ENCODE results near the gene M1AP. TPM values are rescaled to one million over a fixed set of nuclear protein-coding genes. Genes with fewer than 3 reads are reported as not detected.
A peak's percentile ranks its signal among the peaks of the same experiment; 100 is the strongest.

Gene M1AP
- polyA plus RNA-seq, 1 of the 3 experiments (the other 2 are of a cell fraction) = 0.02 TPM

DNA sequence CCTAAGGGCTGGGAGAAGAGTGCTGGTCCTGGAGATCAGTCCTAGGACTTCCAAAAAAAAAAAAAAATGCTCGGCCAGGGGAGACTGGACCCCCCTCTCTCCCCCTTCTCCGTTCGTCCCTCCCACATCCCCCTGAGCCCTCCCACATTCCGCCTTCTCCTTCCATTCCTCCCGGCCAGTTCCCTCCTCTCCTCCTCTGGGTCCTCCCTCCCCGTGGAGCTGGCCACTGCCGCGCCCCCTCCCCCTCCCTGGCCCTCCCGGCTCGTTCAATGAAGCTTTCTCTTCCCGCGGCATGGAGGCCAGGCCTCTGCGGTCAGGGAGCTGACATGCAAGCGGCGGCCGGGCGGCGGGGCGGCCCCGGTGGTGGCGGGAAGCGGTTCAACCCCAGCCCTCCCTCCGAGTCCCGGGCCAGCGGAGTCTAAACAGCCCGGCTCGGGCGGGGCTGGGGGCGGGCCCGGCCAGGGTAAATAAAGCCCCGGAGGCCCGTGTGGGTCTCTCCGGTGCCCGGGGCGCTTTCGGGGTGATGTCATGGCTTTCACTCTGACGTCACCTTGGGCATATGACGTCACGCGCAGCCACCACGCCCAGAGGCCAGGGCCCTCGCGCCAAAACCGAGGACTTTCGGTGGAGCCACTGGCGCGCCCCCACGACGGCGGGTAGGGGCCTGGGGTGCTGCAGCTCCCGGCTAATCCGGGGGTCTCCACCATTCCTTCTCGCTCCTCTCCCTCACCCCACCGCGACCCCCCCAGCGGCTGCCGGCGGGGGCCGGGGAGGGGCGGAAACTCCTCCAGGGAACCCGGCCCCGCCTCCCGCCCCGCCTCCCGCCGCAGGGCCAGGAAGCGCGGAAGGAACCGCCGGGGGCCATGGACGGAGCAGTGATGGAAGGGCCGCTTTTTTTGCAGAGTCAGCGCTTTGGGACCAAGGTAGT lies 94.0 kb downstream of the M1AP start, which contains the start of the genes DOK1 and LOXL3:
TSS of gene DOK1 (plus strand) at position 829 of the 928 bp plus-strand sequence. CDS start at position 864, 35 bp downstream.
TSS of gene LOXL3 (minus strand) at position 51 of the 928 bp plus-strand sequence. CDS start 1,308 bp downstream, outside the sequence.
- peak; percentile 98 for DNase-seq
- ChIA-PET POLR2A (interaction anchor here (0.7 to 1.6 kb wide), 3 partner anchors 39 to 99 kb away, joined by 3 to 4 read pairs (median 3); partner anchors contain the start of genes INO80B, TLX2 and WBP1), CTCF (interaction anchor here (1.0 to 1.6 kb wide), 7 partner anchors 10 to 71 kb away, joined by 3 to 8 read pairs (median 5); partner anchors contain the start of genes CCDC142 and TTC31)
- Histone ChIP-seq H3K27ac (ENCODE audit: low read depth in 2 of 2, low read length in 1 of 2) (peak within 1 kb of the TSS; percentile 92 to 95), H3F3A (replicated peaks; ENCODE audit: insufficient read depth) (peaks cover 20% of the 10 kb centered on the region), H3K27me3 (ENCODE audit: insufficient read depth) (no peaks in the 10 kb centered on the region), H3K79me2 (ENCODE audit: insufficient read depth) (peaks cover 66% of the 10 kb centered on the region), H3K4me3 (ENCODE audit: low read depth in 2 of 2, low read length in 1 of 2) (peak within 1 kb of the TSS; percentile 86 to 91), H3K4me2 (peak within 1 kb of the TSS; percentile 98), H3K9me2 (no peaks in the 10 kb centered on the region), H2AFZ (ENCODE audit: low read depth) (peak within 1 kb of the TSS; percentile 91), H3K36me3 (replicated peaks in 1 of 2; ENCODE audit: control insufficient read depth in 1 of 2, insufficient read depth in 2 of 2, low read length in 1 of 2) (peaks cover 21 to 24% of the 10 kb centered on the region in 2 experiments), H3K9ac (peak within 1 kb of the TSS; percentile 91), H3K4me1 (ENCODE audit: control insufficient read depth in 1 of 2, insufficient read depth in 2 of 2, low read depth in 1 of 2, low read length in 1 of 2) (peaks cover 9 to 36% of the 10 kb centered on the region in 2 experiments; a peak in 3 of 4 replicates), H4K20me1 (ENCODE audit: insufficient read depth) (no peaks in the 10 kb centered on the region), H3K9me3 (no peaks in the 10 kb centered on the region)
- TF ChIP-seq MEF2A (IDR thresholded peaks at IDR 0.05; ENCODE audit: borderline replicate concordance, low read depth) (no peak), RFX5 (IDR thresholded peaks at IDR 0.05; ENCODE audit: low read length) (no peak), TAF1 (IDR thresholded peaks at IDR 0.05; ENCODE audit: borderline replicate concordance, low read depth, low read length) (0 out of 2 replicates have a peak, but pooled peaks have one; percentile 23), EP300 (IDR thresholded peaks at IDR 0.05; ENCODE audit: borderline replicate concordance in 1 of 2, low read depth in 1 of 2, low read length in 1 of 2) (no peak), YY1 (IDR thresholded peaks at IDR 0.05; ENCODE audit: low read depth) (peak; percentile 63; the same call in 1 of the 2 replicates), CHD2 (IDR thresholded peaks at IDR 0.05; ENCODE audit: low read length, partially characterized antibody) (peak; percentile 64), MXI1 (IDR thresholded peaks at IDR 0.05; ENCODE audit: low read depth, low read length) (peak; percentile 47; the same call in 1 of the 2 replicates), RCOR1 (IDR thresholded peaks at IDR 0.05; ENCODE audit: low read length) (no peak), EZH2phosphoT487 (IDR thresholded peaks at IDR 0.05; ENCODE audit: borderline replicate concordance, low read depth) (no peak), RXRA (IDR thresholded peaks at IDR 0.05; ENCODE audit: borderline replicate concordance, low read depth) (no peak), ELF1 (IDR thresholded peaks at IDR 0.05) (0 out of 2 replicates have a peak, but pooled peaks have one; percentile 45), POLR2AphosphoS5 (IDR thresholded peaks at IDR 0.05; ENCODE audit: low read depth, low read length) (peak; percentile 40; the same call in 1 of the 2 replicates), NFIC (IDR thresholded peaks at IDR 0.05; ENCODE audit: borderline replicate concordance) (0 out of 2 replicates have a peak, but pooled peaks have one; percentile 9)
- TF ChIP-seq, protein P1, sequence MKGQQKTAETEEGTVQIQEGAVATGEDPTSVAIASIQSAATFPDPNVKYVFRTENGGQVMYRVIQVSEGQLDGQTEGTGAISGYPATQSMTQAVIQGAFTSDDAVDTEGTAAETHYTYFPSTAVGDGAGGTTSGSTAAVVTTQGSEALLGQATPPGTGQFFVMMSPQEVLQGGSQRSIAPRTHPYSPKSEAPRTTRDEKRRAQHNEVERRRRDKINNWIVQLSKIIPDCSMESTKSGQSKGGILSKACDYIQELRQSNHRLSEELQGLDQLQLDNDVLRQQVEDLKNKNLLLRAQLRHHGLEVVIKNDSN (IDR thresholded peaks at IDR 0.05; ENCODE audit: borderline replicate concordance, low read depth) = no peak; the same call in 1 of the 2 replicates
- TF ChIP-seq, protein P2, sequence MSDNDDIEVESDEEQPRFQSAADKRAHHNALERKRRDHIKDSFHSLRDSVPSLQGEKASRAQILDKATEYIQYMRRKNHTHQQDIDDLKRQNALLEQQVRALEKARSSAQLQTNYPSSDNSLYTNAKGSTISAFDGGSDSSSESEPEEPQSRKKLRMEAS (IDR thresholded peaks at IDR 0.05; ENCODE audit: low read depth) = peak; percentile 54; the same call in 1 of the 2 replicates
- TF ChIP-seq, protein P3, sequence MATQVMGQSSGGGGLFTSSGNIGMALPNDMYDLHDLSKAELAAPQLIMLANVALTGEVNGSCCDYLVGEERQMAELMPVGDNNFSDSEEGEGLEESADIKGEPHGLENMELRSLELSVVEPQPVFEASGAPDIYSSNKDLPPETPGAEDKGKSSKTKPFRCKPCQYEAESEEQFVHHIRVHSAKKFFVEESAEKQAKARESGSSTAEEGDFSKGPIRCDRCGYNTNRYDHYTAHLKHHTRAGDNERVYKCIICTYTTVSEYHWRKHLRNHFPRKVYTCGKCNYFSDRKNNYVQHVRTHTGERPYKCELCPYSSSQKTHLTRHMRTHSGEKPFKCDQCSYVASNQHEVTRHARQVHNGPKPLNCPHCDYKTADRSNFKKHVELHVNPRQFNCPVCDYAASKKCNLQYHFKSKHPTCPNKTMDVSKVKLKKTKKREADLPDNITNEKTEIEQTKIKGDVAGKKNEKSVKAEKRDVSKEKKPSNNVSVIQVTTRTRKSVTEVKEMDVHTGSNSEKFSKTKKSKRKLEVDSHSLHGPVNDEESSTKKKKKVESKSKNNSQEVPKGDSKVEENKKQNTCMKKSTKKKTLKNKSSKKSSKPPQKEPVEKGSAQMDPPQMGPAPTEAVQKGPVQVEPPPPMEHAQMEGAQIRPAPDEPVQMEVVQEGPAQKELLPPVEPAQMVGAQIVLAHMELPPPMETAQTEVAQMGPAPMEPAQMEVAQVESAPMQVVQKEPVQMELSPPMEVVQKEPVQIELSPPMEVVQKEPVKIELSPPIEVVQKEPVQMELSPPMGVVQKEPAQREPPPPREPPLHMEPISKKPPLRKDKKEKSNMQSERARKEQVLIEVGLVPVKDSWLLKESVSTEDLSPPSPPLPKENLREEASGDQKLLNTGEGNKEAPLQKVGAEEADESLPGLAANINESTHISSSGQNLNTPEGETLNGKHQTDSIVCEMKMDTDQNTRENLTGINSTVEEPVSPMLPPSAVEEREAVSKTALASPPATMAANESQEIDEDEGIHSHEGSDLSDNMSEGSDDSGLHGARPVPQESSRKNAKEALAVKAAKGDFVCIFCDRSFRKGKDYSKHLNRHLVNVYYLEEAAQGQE (IDR thresholded peaks at IDR 0.05; ENCODE audit: low read depth, low read length) = no peak
- TF ChIP-seq, protein P4, sequence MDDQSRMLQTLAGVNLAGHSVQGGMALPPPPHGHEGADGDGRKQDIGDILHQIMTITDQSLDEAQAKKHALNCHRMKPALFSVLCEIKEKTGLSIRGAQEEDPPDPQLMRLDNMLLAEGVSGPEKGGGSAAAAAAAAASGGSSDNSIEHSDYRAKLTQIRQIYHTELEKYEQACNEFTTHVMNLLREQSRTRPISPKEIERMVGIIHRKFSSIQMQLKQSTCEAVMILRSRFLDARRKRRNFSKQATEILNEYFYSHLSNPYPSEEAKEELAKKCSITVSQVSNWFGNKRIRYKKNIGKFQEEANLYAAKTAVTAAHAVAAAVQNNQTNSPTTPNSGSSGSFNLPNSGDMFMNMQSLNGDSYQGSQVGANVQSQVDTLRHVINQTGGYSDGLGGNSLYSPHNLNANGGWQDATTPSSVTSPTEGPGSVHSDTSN (IDR thresholded peaks at IDR 0.05) = no peak; the same call in 1 of the 2 replicates
- WGBS (ENCODE audit: low lambda C conversion rate) = 1% methylated on average over 21 of the region's 73 CpGs

Measured in SK-N-SH (cell line).